Measurements from ENCODE around the gene LAMB1. TPM values are rescaled to one million over a fixed set of nuclear protein-coding genes. Genes with fewer than 3 reads are reported as not detected.
A peak's percentile ranks its signal among the peaks of the same experiment; 100 is the strongest.
"Not testable (repeated sequence)": the region's sequence is repeated elsewhere in the genome, so short reads cannot be mapped to it uniquely, and the experiment has no call there.

The LAMB1 gene
- total RNA-seq, 1 donor, result 332 TPM

GRCh38 chr7:107900496-107901015 lies 102.4 kb downstream of the LAMB1 start:
- H3K4me3 ChIP-seq (ENCODE audit: low read depth, low read length), result no peak overlapping the region
- DNase-seq (ENCODE audit: low read depth), result no peak
- TF ChIP-seq CTCF (IDR thresholded peaks at IDR 0.05; ENCODE audit: insufficient read depth, low read length), result no peak

GRCh38 chr7:107898997-107899594 lies 103.9 kb downstream of the LAMB1 start:
- no peak for DNase-seq (ENCODE audit: low read depth)
- TF ChIP-seq CTCF (IDR thresholded peaks at IDR 0.05; ENCODE audit: insufficient read depth, low read length), result no peak
- H3K4me3 ChIP-seq (ENCODE audit: low read depth, low read length), result no peak overlapping the region

GRCh38 chr7:107892367-107892741 lies 110.6 kb downstream of the LAMB1 start:
- DNase-seq (ENCODE audit: low read depth), result not testable (repeated sequence)
- H3K4me3 ChIP-seq (ENCODE audit: low read depth, low read length), result peak overlapping the region; percentile 94

- TF ChIP-seq CTCF (IDR thresholded peaks at IDR 0.05; ENCODE audit: insufficient read depth, low read length), result no peak
- DNase-seq (ENCODE audit: low read depth), result peak; percentile 47
- H3K4me3 ChIP-seq (ENCODE audit: low read depth, low read length), result peak overlapping the region; percentile 94
Observed at GRCh38 chr7:107891636-107892366, 111.2 kb downstream of the LAMB1 start.

- TF ChIP-seq CTCF (IDR thresholded peaks at IDR 0.05; ENCODE audit: insufficient read depth, low read length), result no peak
- H3K4me3 ChIP-seq (ENCODE audit: low read depth, low read length), result peak within 1 kb of the TSS; percentile 94
- peak; percentile 89 for DNase-seq (ENCODE audit: low read depth)
Observed at GRCh38 chr7:107890962-107891635, 111.9 kb downstream of the LAMB1 start, which contains the start of gene DLD. TSS of gene DLD (plus strand) at chr7:107891183. CDS start at chr7:107891251, 68 bp downstream.

- TF ChIP-seq CTCF (IDR thresholded peaks at IDR 0.05; ENCODE audit: insufficient read depth, low read length), result no peak
- DNase-seq (ENCODE audit: low read depth), result no peak
- peak overlapping the region; percentile 94 for H3K4me3 ChIP-seq (ENCODE audit: low read depth, low read length)
Observed at GRCh38 chr7:107890493-107890961, 112.4 kb downstream of the LAMB1 start.

GRCh38 chr7:107889992-107890391 lies 113.0 kb downstream of the LAMB1 start:
- DNase-seq (ENCODE audit: low read depth), result no peak
- no peak for TF ChIP-seq CTCF (IDR thresholded peaks at IDR 0.05; ENCODE audit: insufficient read depth, low read length)
- no peak overlapping the region for H3K4me3 ChIP-seq (ENCODE audit: low read depth, low read length)

- DNase-seq (ENCODE audit: low read depth); H3K4me3 ChIP-seq (ENCODE audit: low read depth, low read length): not testable (repeated sequence)
Observed at GRCh38 chr7:107887827-107888226, 115.1 kb downstream of the LAMB1 start.

All from fibroblast of the aortic adventitia (primary cell).